Endothelial cell of umbilical vein (primary cell): Measurements from ENCODE around the gene ABLIM2.

Source experiments
- CTCF ChIP-seq, 2 donors: IDR thresholded peaks; 1 replicate in 1 of 2; 2 replicates in 1 of 2; pipeline ENCODE4 v1.5.1; 2011; ENCODE audit warnings: low read length in 2 of 2, mild to moderate bottlenecking in 2 of 2, moderate library complexity in 2 of 2, control low read depth in 1 of 2, inconsistent platforms in 1 of 2, low read depth in 1 of 2; ENCODE audit not compliant: insufficient read depth in 1 of 2; ENCODE audit errors: extremely low read depth in 1 of 2
- EZH2 ChIP-seq: IDR thresholded peaks from 2 replicates; pipeline ENCODE4 v1.6.1; 2012; ENCODE audit warnings: borderline replicate concordance, low read depth, mild to moderate bottlenecking, moderate library complexity, low read length, inconsistent platforms; ENCODE audit not compliant: severe bottlenecking
- FOS ChIP-seq: IDR thresholded peaks from 2 replicates; pipeline ENCODE4 v1.6.1; 2011; ENCODE audit warnings: mild to moderate bottlenecking, low read length, moderate library complexity, borderline replicate concordance; ENCODE audit not compliant: insufficient read depth
- GATA2 ChIP-seq: IDR thresholded peaks from 2 replicates; pipeline ENCODE4 v1.7.0; 2011; ENCODE audit warnings: low read depth, mild to moderate bottlenecking, moderate library complexity, mixed read lengths, low read length; ENCODE audit not compliant: insufficient read length, insufficient read depth
- JUN ChIP-seq: IDR thresholded peaks from 2 replicates; pipeline ENCODE4 v1.6.1; 2011; ENCODE audit warnings: borderline replicate concordance, low read depth; ENCODE audit not compliant: insufficient read length, insufficient read depth
- MAX ChIP-seq: IDR thresholded peaks from 2 replicates; pipeline ENCODE4 v1.6.1; 2011; ENCODE audit not compliant: insufficient read depth, insufficient read length
- MYC ChIP-seq: IDR thresholded peaks from one replicate; pipeline ENCODE4 v1.6.1; 2011; ENCODE audit warnings: mild to moderate bottlenecking, low read depth, low read length
- POLR2A ChIP-seq: IDR thresholded peaks from 2 replicates; pipeline ENCODE4 v1.6.1; 2012; ENCODE audit warnings: low read depth, mild to moderate bottlenecking, control low read depth, low read length
- POLR2AphosphoS5 ChIP-seq: IDR thresholded peaks from 2 replicates; pipeline ENCODE4 v1.6.1; 2012; ENCODE audit warnings: low read depth, mild to moderate bottlenecking, control low read depth, low read length, moderate library complexity; ENCODE audit not compliant: insufficient read depth

GRCh38 chr4:8163436-8164193, 5.0 kb upstream of the ABLIM2 start:
- TF ChIP-seq CTCF (IDR thresholded peaks at IDR 0.05; ENCODE audit: extremely low read depth in 1 of 2, insufficient read depth in 1 of 2, low read depth in 1 of 2, low read length in 2 of 2) (no peak), EZH2 (no peak), POLR2A (no peak), POLR2AphosphoS5 (no peak), MAX (no peak), MYC (no peak), JUN (no peak), FOS (no peak), GATA2 (no peak)
